H9 (cell line): ENCODE data around the gene USP27X. TPM values are rescaled to one million over a fixed set of nuclear protein-coding genes. Genes with fewer than 3 reads are reported as not detected.

Source experiments
- DNase-seq: peaks from one replicate; pipeline ENCODE4 v3.0.0-alpha.2; 2017
- H2AFZ ChIP-seq: one replicate; pipeline ENCODE4 v1.6.1; 2013; ENCODE audit warnings: mild to moderate bottlenecking, low read length, control low read depth, moderate library complexity
- H2AK5ac ChIP-seq: 2 replicates; pipeline ENCODE4 v1.6.1; 2013; ENCODE audit warnings: low read length, control low read depth, mixed read lengths; ENCODE audit not compliant: insufficient read length
- H2BK120ac ChIP-seq: one replicate; pipeline ENCODE4 v1.6.1; 2013; ENCODE audit warnings: low read depth, mild to moderate bottlenecking, low read length, control low read depth, inconsistent platforms; ENCODE audit not compliant: poor library complexity, severe bottlenecking
- H2BK12ac ChIP-seq: 2 replicates; pipeline ENCODE4 v1.6.1; 2013; ENCODE audit warnings: low read length, control low read depth, mixed read lengths, low read depth; ENCODE audit not compliant: insufficient read length
- H2BK15ac ChIP-seq: 2 replicates; pipeline ENCODE4 v1.6.1; 2013; ENCODE audit warnings: low read depth, low read length, control low read depth
- H2BK20ac ChIP-seq: one replicate; pipeline ENCODE4 v1.6.1; 2013; ENCODE audit warnings: low read depth, mild to moderate bottlenecking, low read length, control low read depth, inconsistent platforms; ENCODE audit not compliant: poor library complexity, severe bottlenecking
- H2BK5ac ChIP-seq: 2 replicates; pipeline ENCODE4 v1.6.1; 2013; ENCODE audit warnings: low read length, control low read depth, mixed read lengths; ENCODE audit not compliant: insufficient read length
- H3K14ac ChIP-seq: 2 replicates; pipeline ENCODE4 v1.6.1; 2013; ENCODE audit warnings: low read length, control low read depth; ENCODE audit not compliant: insufficient read depth
- H3K18ac ChIP-seq: 2 replicates; pipeline ENCODE4 v1.6.1; 2013; ENCODE audit warnings: low read depth, mild to moderate bottlenecking, mixed read lengths, low read length, control low read depth; ENCODE audit not compliant: insufficient read length
- H3K23ac ChIP-seq: 2 replicates; pipeline ENCODE4 v1.6.1; 2013; ENCODE audit warnings: low read length, control low read depth, mixed read lengths, low read depth; ENCODE audit not compliant: insufficient read length
- H3K23me2 ChIP-seq: 2 replicates; pipeline ENCODE4 v1.6.1; 2013; ENCODE audit warnings: low read depth, mild to moderate bottlenecking, mixed read lengths, low read length, control low read depth; ENCODE audit not compliant: insufficient read length, poor library complexity, severe bottlenecking
- H3K27ac ChIP-seq: 2 replicates; pipeline ENCODE4 v1.5.1; 2013; ENCODE audit warnings: low read length, control low read depth, mixed read lengths, low read depth; ENCODE audit not compliant: insufficient read length
- H3K27me3 ChIP-seq: 2 replicates; pipeline ENCODE4 v1.6.1; 2013; ENCODE audit warnings: low read length, control low read depth, inconsistent platforms; ENCODE audit not compliant: insufficient read depth
- H3K4ac ChIP-seq: 2 replicates; pipeline ENCODE4 v1.6.1; 2013; ENCODE audit warnings: low read depth, mild to moderate bottlenecking, control low read depth, inconsistent platforms, low read length, moderate library complexity
- H3K4me1 ChIP-seq: 2 replicates; pipeline ENCODE4 v1.6.1; 2013; ENCODE audit warnings: low read length, control low read depth, inconsistent platforms; ENCODE audit not compliant: insufficient read depth
- H3K4me2 ChIP-seq: 2 replicates; pipeline ENCODE4 v1.6.1; 2013; ENCODE audit warnings: low read length, control low read depth, mixed read lengths; ENCODE audit not compliant: insufficient read length, insufficient read depth
- H3K56ac ChIP-seq: 2 replicates; pipeline ENCODE4 v1.6.1; 2013; ENCODE audit warnings: low read depth, mild to moderate bottlenecking, mixed read lengths, low read length, control low read depth; ENCODE audit not compliant: insufficient read length
- H3K79me1 ChIP-seq: 2 replicates; pipeline ENCODE4 v1.6.1; 2013; ENCODE audit warnings: low read depth, mild to moderate bottlenecking, moderate library complexity, low read length, control low read depth, inconsistent platforms; ENCODE audit not compliant: insufficient read depth, poor library complexity, severe bottlenecking
- H3K79me2 ChIP-seq: 2 replicates; pipeline ENCODE4 v1.6.1; 2013; ENCODE audit warnings: low read length, control low read depth, inconsistent platforms; ENCODE audit not compliant: insufficient read depth
- H3K9ac ChIP-seq: 2 replicates; pipeline ENCODE4 v1.6.1; 2013; ENCODE audit warnings: low read length, control low read depth, mixed read lengths; ENCODE audit not compliant: insufficient read length; ENCODE audit errors: extremely low read depth
- H3K9me3 ChIP-seq: one replicate; pipeline ENCODE4 v1.6.1; 2013; ENCODE audit warnings: low read depth, low read length, inconsistent platforms; ENCODE audit not compliant: control insufficient read depth
- H3T11ph ChIP-seq: one replicate; pipeline ENCODE4 v1.6.1; 2013; ENCODE audit warnings: mild to moderate bottlenecking, low read length, control low read depth, inconsistent platforms
- H4K20me1 ChIP-seq: one replicate; pipeline ENCODE4 v1.6.1; 2013; ENCODE audit not compliant: control insufficient read depth, insufficient read length, insufficient read depth
- H4K5ac ChIP-seq: 2 replicates; pipeline ENCODE4 v1.6.1; 2013; ENCODE audit warnings: low read depth, mild to moderate bottlenecking, mixed read lengths, low read length, control low read depth; ENCODE audit not compliant: insufficient read length
- H4K8ac ChIP-seq: replicated peaks from 2 replicates; pipeline ENCODE4 v1.6.1; 2013; ENCODE audit warnings: low read length, control low read depth, mixed read lengths, low read depth; ENCODE audit not compliant: insufficient read length
- H4K91ac ChIP-seq: 2 replicates; pipeline ENCODE4 v1.6.1; 2013; ENCODE audit warnings: low read depth, mild to moderate bottlenecking, moderate library complexity, mixed read lengths, low read length, control low read depth; ENCODE audit not compliant: insufficient read length
- H3K27ac Mint-ChIP-seq, 3 experiments: 2 replicates in 2 of 3; 3 replicates in 1 of 3; pipeline ENCODE4 v1.8.0; 2020 to 2021; ENCODE audit warnings: mixed read lengths in 3 of 3, mild to moderate bottlenecking in 1 of 3, moderate library complexity in 1 of 3
- H3K27me3 Mint-ChIP-seq: 2 replicates; pipeline ENCODE4 v1.8.0; 2021; ENCODE audit warnings: low read depth, mild to moderate bottlenecking, moderate library complexity, mixed read lengths
- H3K36me3 Mint-ChIP-seq, 3 experiments: 2 replicates in 2 of 3; 3 replicates in 1 of 3; pipeline ENCODE4 v1.8.0; 2020 to 2021; ENCODE audit warnings: low read depth in 3 of 3, mixed read lengths in 3 of 3; ENCODE audit not compliant: insufficient read depth in 1 of 3
- H3K4me1 Mint-ChIP-seq, 2 experiments: 2 replicates each; pipeline ENCODE4 v1.8.0; 2020; ENCODE audit warnings: mixed read lengths in 2 of 2
- H3K4me3 Mint-ChIP-seq, 2 experiments: 2 replicates in 1 of 2; 3 replicates in 1 of 2; pipeline ENCODE4 v1.8.0; 2020 to 2021; ENCODE audit warnings: mild to moderate bottlenecking in 2 of 2, mixed read lengths in 2 of 2, moderate library complexity in 1 of 2
- H3K9me3 Mint-ChIP-seq, 2 experiments: 2 replicates in 1 of 2; 3 replicates in 1 of 2; pipeline ENCODE4 v1.8.0; 2020; ENCODE audit warnings: mild to moderate bottlenecking in 2 of 2, mixed read lengths in 2 of 2, moderate library complexity in 1 of 2
- CTCF ChIP-seq: fragments of 200-600 bp; sonication (generic); conservative IDR thresholded peaks from 3 replicates; pipeline ENCODE4 v1.8.0; 2021; ENCODE audit warnings: antibody characterized with exemption, mild to moderate bottlenecking
- WGBS: extraction: QIAGEN DNeasy Blood & Tissue Kit; methylation state at CpG from one replicate; pipeline ENCODE4 v1.1.7; 2013; ENCODE audit warnings: missing lambda C conversion rate, low lambda C conversion rate, mixed read lengths; ENCODE audit not compliant: insufficient read length; ENCODE audit errors: extremely low coverage; 5-methylcytosine and 5-hydroxymethylcytosine counted together
- total RNA-seq: library from RNA; stranded (reverse); gene quantifications from 2 replicates; pipeline ENCODE4 v1.2.1, GENCODE V29; 2021

USP27X gene
- total RNA-seq, 1 experiment from 2014 or later = 5.7 TPM

- no peak overlapping the region for H3K4me3 Mint-ChIP-seq
- Histone ChIP-seq H3K4me1 (no peaks in the 10 kb centered on the region), H3K18ac (no peak overlapping the region), H4K5ac (no peak overlapping the region), H2BK15ac (no peak overlapping the region), H3K9me3 (peaks cover 26% of the 10 kb centered on the region), H3K27ac (no peak overlapping the region), H2AK5ac (no peak overlapping the region), H3K27me3 (no peaks in the 10 kb centered on the region), H3K79me2 (no peaks in the 10 kb centered on the region), H3K79me1 (no peaks in the 10 kb centered on the region), H2BK12ac (no peak overlapping the region), H2BK5ac (no peak overlapping the region), H4K91ac (no peak overlapping the region), H3K56ac (no peak overlapping the region), H4K20me1 (no peaks in the 10 kb centered on the region), H3K14ac (no peak overlapping the region), H3K4me2 (no peak overlapping the region), H3K23ac (no peak overlapping the region), H3K9ac (no peak overlapping the region), H3T11ph (no peak overlapping the region), H4K8ac (no peak overlapping the region), H2AFZ (no peak overlapping the region), H3K4ac (no peak overlapping the region), H2BK20ac (no peak overlapping the region), H2BK120ac (no peak overlapping the region), H3K23me2 (no peaks in the 10 kb centered on the region)
- H3K27ac Mint-ChIP-seq = no peak overlapping the region
- peaks cover 5% of the 10 kb centered on the region for H3K27me3 Mint-ChIP-seq
- no peak for TF ChIP-seq CTCF
- DNase-seq = no peak
- H3K4me1 Mint-ChIP-seq = no peaks in the 10 kb centered on the region
- no peaks in the 10 kb centered on the region for H3K36me3 Mint-ChIP-seq
- H3K9me3 Mint-ChIP-seq = peaks cover 47 to 48% of the 10 kb centered on the region in 2 experiments
- WGBS = no CpG with 5 or more reads among the region's 1 CpG
Observed at GRCh38 chrX:49868739-49869138, 10.5 kb upstream of the USP27X start.
